ENCODE results near the gene LIPK. TPM values are rescaled to one million over a fixed set of nuclear protein-coding genes. Genes with fewer than 3 reads are reported as not detected.
A peak's percentile ranks its signal among the peaks of the same experiment; 100 is the strongest.
"Not testable (repeated sequence)": the region's sequence is repeated elsewhere in the genome, so short reads cannot be mapped to it uniquely, and the experiment has no call there.

Gene LIPK
- total and polyA plus RNA-seq, 4 donors, result not detected

DNA sequence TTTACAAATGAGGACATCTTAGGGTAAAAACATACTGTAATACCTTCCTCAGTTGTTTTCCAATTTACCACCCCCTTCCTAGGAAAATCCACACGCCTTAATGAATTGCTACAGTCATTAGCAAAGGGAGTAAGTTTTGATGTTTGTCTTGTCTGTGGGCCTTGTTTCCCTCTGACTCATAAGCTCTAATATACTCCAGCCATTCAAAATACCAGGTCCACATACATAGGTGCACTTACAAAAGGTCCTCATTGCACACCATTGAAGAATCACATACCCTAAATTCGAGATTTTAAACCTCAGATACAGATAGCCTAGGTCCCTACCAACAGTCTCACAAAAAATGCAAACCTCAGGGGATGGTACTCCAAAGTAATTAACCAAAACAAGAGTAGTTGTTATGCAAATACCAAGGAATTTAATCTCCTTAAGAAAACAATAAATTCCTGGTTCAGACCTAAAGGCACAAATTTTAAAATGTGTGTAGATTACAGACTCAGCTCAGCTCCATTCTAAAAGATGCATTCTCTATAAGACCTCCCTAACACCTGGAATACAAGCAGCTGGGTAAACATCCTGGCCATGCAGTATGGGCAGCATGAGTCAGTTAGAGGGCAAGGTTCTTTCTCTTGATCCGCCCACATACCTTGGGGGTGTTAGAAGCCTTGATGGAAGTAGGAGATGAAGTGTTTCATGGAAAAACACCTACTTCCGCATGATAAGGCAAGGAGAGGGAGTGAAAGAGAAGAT, 3.0 kb upstream of the LIPK start:
- Histone ChIP-seq H3K27me3 (ENCODE audit: control insufficient read depth in 3 of 3, insufficient read depth in 3 of 3, low read length in 2 of 3) (no peaks in the 10 kb centered on the region), H3K9ac (ENCODE audit: insufficient read depth in 1 of 2, low read length in 2 of 2) (no peak overlapping the region), H3K4me1 (ENCODE audit: control insufficient read depth in 5 of 5, insufficient read depth in 5 of 5, low read length in 5 of 5) (peaks cover 0 to 18% (median 0%) of the 10 kb centered on the region in 5 donors), H3K9me3 (ENCODE audit: control insufficient read depth in 4 of 4, insufficient read depth in 3 of 4, low read length in 3 of 4) (no peaks in the 10 kb centered on the region), H3K27ac (ENCODE audit: low read depth in 1 of 2, low read length in 1 of 2) (no peak overlapping the region), H3K36me3 (ENCODE audit: control insufficient read depth in 4 of 4, insufficient read depth in 4 of 4, low read length in 4 of 4) (no peaks in the 10 kb centered on the region), H3K4me3 (no peak overlapping the region)
- TF ChIP-seq, protein P1, sequence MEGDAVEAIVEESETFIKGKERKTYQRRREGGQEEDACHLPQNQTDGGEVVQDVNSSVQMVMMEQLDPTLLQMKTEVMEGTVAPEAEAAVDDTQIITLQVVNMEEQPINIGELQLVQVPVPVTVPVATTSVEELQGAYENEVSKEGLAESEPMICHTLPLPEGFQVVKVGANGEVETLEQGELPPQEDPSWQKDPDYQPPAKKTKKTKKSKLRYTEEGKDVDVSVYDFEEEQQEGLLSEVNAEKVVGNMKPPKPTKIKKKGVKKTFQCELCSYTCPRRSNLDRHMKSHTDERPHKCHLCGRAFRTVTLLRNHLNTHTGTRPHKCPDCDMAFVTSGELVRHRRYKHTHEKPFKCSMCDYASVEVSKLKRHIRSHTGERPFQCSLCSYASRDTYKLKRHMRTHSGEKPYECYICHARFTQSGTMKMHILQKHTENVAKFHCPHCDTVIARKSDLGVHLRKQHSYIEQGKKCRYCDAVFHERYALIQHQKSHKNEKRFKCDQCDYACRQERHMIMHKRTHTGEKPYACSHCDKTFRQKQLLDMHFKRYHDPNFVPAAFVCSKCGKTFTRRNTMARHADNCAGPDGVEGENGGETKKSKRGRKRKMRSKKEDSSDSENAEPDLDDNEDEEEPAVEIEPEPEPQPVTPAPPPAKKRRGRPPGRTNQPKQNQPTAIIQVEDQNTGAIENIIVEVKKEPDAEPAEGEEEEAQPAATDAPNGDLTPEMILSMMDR (IDR thresholded peaks at IDR 0.05; ENCODE audit: control extremely low read depth, extremely low read depth), result no peak
- 79 to 92% methylated on average over 4 of the region's 4 CpGs for WGBS, 2 donors
- ATAC-seq (ENCODE audit: insufficient read depth, low FRiP score), result no peak
- no peak for DNase-seq

DNA sequence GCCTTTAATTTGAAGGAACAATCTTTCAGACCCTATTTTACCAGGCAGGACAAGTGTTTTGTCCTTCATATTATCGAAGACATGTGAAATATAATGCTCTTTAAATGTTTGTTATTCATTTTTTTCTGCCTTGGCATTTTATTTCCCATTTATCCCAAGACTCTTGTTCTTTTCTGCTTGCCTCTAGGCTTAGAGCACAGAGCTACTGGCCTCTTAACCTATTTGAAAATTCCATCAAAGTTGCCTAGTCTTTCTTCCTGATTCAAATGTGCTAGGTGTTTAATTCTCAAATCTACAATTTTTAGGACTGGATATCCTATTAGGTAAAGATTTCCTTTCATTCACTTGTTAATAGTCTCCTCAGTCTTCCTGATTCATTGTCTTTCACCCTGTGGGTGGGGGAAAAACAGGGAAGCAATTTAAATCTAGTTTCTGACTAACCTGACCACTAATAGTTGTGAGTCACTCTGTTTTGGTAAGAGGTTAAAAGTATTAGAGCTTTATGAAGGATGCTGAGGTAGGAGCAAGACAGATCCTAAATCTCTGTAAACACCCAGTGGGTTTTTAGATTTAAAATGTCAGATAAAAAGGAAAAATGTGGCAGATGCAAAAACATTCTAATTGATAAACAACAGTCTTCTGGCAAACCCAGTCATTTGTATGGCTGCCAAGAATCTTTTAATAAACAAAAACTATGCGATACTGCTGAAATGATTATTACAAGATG, 1.5 kb downstream of the LIPK start:
- DNase-seq, result peak in 2 of 3 donors; percentile 74 to 79
- peaks cover 0 to 24% (median 0%) of the 10 kb centered on the region in 5 donors for H3K4me1 ChIP-seq (ENCODE audit: control insufficient read depth in 5 of 5, insufficient read depth in 5 of 5, low read length in 5 of 5)
- 63 to 75% methylated on average over 2 of the region's 2 CpGs for WGBS, 2 donors
- no peak overlapping the region for H3K27ac ChIP-seq (ENCODE audit: low read depth in 1 of 2, low read length in 1 of 2)
- H3K27me3 ChIP-seq (ENCODE audit: control insufficient read depth in 3 of 3, insufficient read depth in 3 of 3, low read length in 2 of 3), result no peaks in the 10 kb centered on the region
- TF ChIP-seq, protein P1 (IDR thresholded peaks at IDR 0.05; ENCODE audit: control extremely low read depth, extremely low read depth), result no peak
- H3K4me3 ChIP-seq, result no peak overlapping the region
- no peaks in the 10 kb centered on the region for H3K36me3 ChIP-seq (ENCODE audit: control insufficient read depth in 4 of 4, insufficient read depth in 4 of 4, low read length in 4 of 4)
- no peak overlapping the region for H3K9ac ChIP-seq (ENCODE audit: insufficient read depth in 1 of 2, low read length in 2 of 2)
- no peak for ATAC-seq (ENCODE audit: insufficient read depth, low FRiP score)
- H3K9me3 ChIP-seq (ENCODE audit: control insufficient read depth in 4 of 4, insufficient read depth in 3 of 4, low read length in 3 of 4), result no peaks in the 10 kb centered on the region

DNA sequence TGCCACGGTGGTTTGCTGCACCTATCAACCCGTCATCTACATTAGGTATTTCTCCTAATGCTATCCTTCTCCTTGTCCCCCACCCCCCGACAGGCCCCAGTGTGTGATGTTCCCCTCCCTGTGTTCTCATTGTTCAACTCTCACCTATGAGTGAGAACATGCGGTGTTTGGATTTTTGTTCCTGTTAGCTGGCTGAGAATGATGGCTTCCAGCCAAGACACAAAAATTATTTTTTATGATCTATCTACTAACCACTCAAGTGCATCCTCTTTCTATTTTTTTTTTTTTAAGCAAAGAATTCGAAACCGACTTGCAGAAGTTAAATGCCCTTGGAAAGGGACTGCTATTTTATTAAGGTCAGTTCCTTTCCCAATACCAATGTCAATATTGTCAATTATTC, 3.3 kb downstream of the LIPK start:
- H3K4me1 ChIP-seq (ENCODE audit: control insufficient read depth in 5 of 5, insufficient read depth in 5 of 5, low read length in 5 of 5), result peaks cover 0 to 24% (median 0%) of the 10 kb centered on the region in 5 donors
- peak in 1 of 3 donors; percentile 8 for DNase-seq
- ATAC-seq (ENCODE audit: insufficient read depth, low FRiP score); H3K4me3 ChIP-seq; H3K27me3 ChIP-seq (ENCODE audit: control insufficient read depth in 3 of 3, insufficient read depth in 3 of 3, low read length in 2 of 3); H3K36me3 ChIP-seq (ENCODE audit: control insufficient read depth in 4 of 4, insufficient read depth in 4 of 4, low read length in 4 of 4); H3K9me3 ChIP-seq (ENCODE audit: control insufficient read depth in 4 of 4, insufficient read depth in 3 of 4, low read length in 3 of 4); H3K27ac ChIP-seq (ENCODE audit: low read depth in 1 of 2, low read length in 1 of 2); H3K9ac ChIP-seq (ENCODE audit: insufficient read depth in 1 of 2, low read length in 2 of 2): not testable (repeated sequence)
- WGBS, 2 donors, result 48 to 66% methylated on average over 6 of the region's 6 CpGs

DNA sequence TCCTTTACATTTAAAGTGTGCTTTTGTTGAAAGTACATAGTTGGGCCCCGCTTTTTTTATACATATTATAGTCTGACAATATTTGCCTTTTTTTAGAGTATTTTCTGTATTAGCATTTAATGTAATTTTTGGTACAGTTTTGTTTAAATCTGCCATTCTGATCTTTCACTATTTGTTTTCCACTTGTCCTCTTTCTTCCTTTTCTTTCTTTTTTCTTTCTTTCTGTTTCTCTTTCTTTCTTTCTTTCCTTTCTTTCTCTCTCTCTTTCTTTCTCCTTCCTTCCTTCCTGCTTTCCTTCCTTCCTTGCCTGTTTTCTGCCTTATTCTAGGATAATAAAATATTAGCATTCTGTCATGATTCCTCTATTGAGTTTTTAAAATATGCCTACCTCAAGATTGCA, 9.5 kb downstream of the LIPK start:
- TF ChIP-seq, protein P1 (IDR thresholded peaks at IDR 0.05; ENCODE audit: control extremely low read depth, extremely low read depth), result no peak

More for the DNA sequence above, 9.5 kb downstream of the LIPK start:
- Histone ChIP-seq H3K9me3 (ENCODE audit: control insufficient read depth in 4 of 4, insufficient read depth in 3 of 4, low read length in 3 of 4) (no peaks in the 10 kb centered on the region), H3K27ac (ENCODE audit: low read depth in 1 of 2, low read length in 1 of 2) (no peak overlapping the region), H3K27me3 (ENCODE audit: control insufficient read depth in 3 of 3, insufficient read depth in 3 of 3, low read length in 2 of 3) (no peaks in the 10 kb centered on the region), H3K9ac (ENCODE audit: insufficient read depth in 1 of 2, low read length in 2 of 2) (no peak overlapping the region), H3K4me1 (ENCODE audit: control insufficient read depth in 5 of 5, insufficient read depth in 5 of 5, low read length in 5 of 5) (no peaks in the 10 kb centered on the region), H3K36me3 (ENCODE audit: control insufficient read depth in 4 of 4, insufficient read depth in 4 of 4, low read length in 4 of 4) (no peaks in the 10 kb centered on the region), H3K4me3 (no peak overlapping the region)
- 99 to 100% methylated on average over 1 of the region's 1 CpG for WGBS, 2 donors
- DNase-seq, result no peak
- ATAC-seq (ENCODE audit: insufficient read depth, low FRiP score), result no peak

Data from lung (tissue), 12 donors.